ENCODE measurements around the gene SCGB2A2.

Gene SCGB2A2

DNA sequence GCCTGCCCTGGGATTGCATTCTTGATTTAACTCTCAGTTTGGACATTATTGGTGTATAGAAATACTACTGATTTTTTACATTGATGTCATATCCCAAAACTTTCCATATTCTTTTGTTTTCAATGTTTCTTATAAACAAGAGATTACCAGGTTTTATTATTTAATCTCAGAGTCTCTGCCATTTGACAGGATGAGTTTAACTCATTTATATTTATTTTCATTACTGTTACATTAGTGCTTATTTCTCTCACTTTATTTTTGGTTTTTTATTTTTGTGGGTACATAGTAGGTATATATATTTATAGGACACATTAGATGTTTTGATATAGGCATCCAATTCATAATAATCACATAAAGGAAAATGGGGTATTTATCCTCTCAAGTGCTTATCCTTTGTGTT, 38.0 kb downstream of the SCGB2A2 start:
- no peak for DNase-seq

DNA sequence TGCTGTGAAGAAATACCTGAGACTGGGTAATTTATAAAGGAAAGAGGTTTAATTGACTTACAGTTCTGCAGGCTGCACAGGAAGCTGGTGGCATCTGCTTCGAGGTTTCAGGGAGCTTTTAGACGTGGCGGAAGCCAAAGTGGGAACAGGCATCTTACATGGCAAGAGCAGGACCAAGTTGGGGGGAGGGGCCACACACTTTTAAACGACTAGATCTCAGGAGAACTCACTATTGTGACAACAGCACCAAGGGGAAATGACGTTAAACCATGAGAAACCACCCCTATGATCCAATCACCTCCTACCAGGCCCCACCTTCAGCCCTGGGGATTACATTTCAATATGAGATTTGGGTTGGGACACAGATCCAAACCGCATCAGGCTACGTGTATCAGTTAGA, 40.0 kb downstream of the SCGB2A2 start:
- no peak for DNase-seq

GRCh38 chr11:62315431-62315830, 45.5 kb downstream of the SCGB2A2 start:
- DNase-seq = no peak

DNA sequence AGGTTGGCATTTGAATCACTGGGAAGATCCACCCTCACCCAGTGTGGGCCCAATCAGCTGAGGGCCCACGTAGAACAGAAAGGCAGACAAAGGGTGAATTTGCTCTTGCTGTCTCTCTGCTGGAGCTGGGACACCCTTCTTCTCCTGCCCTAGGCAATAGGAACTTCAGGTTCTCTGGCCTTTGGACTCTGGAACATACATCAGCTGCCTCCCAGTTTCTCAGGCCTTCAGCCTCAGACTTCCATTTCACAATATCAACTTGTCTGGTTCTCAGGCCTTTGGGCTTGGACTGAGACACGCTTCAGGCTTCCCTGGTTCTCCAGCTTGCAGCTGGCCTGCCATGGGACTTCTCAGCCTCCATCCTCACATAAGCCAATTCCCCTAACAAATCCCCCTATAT, 52.6 kb downstream of the SCGB2A2 start:
- DNase-seq = no peak

Data from CD4-positive, alpha-beta T cell treated with Interferon gamma for 1 hour (primary cell).